Adrenal gland (tissue), 12 donors: ENCODE data around the gene CLEC14A. TPM values are rescaled to one million over a fixed set of nuclear protein-coding genes. Genes with fewer than 3 reads are reported as not detected.

Experiments
- DNase-seq, 7 donors: peaks; one replicate each; pipeline ENCODE4 v3.0.0-alpha.2; 2019 to 2020
- H3K27ac ChIP-seq, 5 donors: fragments of 200-600 bp; sonication (generic) in 4 of 5; 1 replicate in 3 of 5; 2 replicates in 2 of 5; pipeline versions ENCODE4 v1.5.1 to v1.8.0; 2016 to 2020; ENCODE audit warnings: mild to moderate bottlenecking in 1 of 5
- H3K27me3 ChIP-seq: fragments of 200-600 bp; 2 replicates; pipeline ENCODE4 v1.8.0; 2021
- H3K36me3 ChIP-seq, 2 donors: fragments of 200-600 bp; replicated peaks in 1 of 2; 1 replicate in 1 of 2; 2 replicates in 1 of 2; pipeline versions ENCODE4 v1.5.1 to v1.8.0; 2018 to 2022
- H3K4me1 ChIP-seq, 2 donors: fragments of 200-600 bp; replicated peaks in 1 of 2; 1 replicate in 1 of 2; 2 replicates in 1 of 2; pipeline versions ENCODE4 v1.5.1 to v1.8.0; 2018 to 2021
- H3K4me3 ChIP-seq, 4 donors: fragments of 200-600 bp; sonication (generic) in 3 of 4; one replicate each; pipeline ENCODE4 v1.5.1; 2016 to 2018
- H3K9me3 ChIP-seq, 3 donors: fragments of 200-600 bp; sonication (generic) in 1 of 3; replicated peaks in 1 of 3; 1 replicate in 2 of 3; 2 replicates in 1 of 3; pipeline versions ENCODE4 v1.5.1 to v1.8.0; 2016 to 2021
- POLR2A ChIP-seq, 2 donors: fragments of 450-650 bp; IDR thresholded peaks; one replicate each; pipeline ENCODE4 v1.6.1; 2017; ENCODE audit warnings: antibody characterized with exemption in 2 of 2, mild to moderate bottlenecking in 2 of 2, moderate library complexity in 1 of 2
- WGBS, 4 donors: extraction: QIAGEN DNeasy Blood & Tissue Kit in 2 of 4; methylation state at CpG; one replicate each; pipeline versions ENCODE4 v1.1.5 to v1.1.7; 2013 to 2017; 5-methylcytosine and 5-hydroxymethylcytosine counted together
- intact Hi-C, 2 donors: fragments of 100-400 bp; cut with DNase I; formaldehyde crosslinking; loops; one replicate each; pipeline versions ENCODE4 v1.14.1 to v1.15.0; 2022 to 2023
- polyA plus RNA-seq, 3 donors: library from polyadenylated mRNA; stranded (reverse); fragments of 200-250 nt in 2 of 3; fragments of 350-450 nt in 1 of 3; fragmentation: Illumina TruSeq in 1 of 3; extraction: RNeasy Lipid Tissue Mini Kit (QIAGEN cat#74804) in 1 of 3; gene quantifications; one replicate each; pipeline ENCODE4 v1.2.3, GENCODE V29; 2013 to 2014
- total RNA-seq, 9 donors: library from RNA; depleted of rRNA in 4 of 9; stranded (reverse); fragments of >200 nt in 4 of 9; fragments of 120-200 nt in 1 of 9; fragmentation: NEBNext Ultra II Directional in 1 of 9; extraction: Animal tissue kit (Norgen Biotek cat#: 25700) in 1 of 9; gene quantifications; one replicate each; pipeline versions ENCODE4 v1.1.0 to v1.2.4, GENCODE V29; 2013 to 2023
- TF ChIP-seq, protein P1 (sequence below), 6 experiments: fragments of 450-650 bp in 4 of 6; fragments of 200-600 bp in 2 of 6; sonication (generic) in 1 of 6; IDR thresholded peaks; 1 replicate in 5 of 6; 2 replicates in 1 of 6; pipeline versions ENCODE4 v1.5.1 to v1.8.0; 2016 to 2021; ENCODE audit warnings: antibody characterized with exemption in 6 of 6, mild to moderate bottlenecking in 2 of 6, moderate library complexity in 1 of 6
- donor health status: healthy with polysubstance abuse.
- donor health status: Bipolar disorder and iron deficiency.
- donor health status: DM: yes; HTN: yes; CAD: no.
- donor health status: DM: no; HTN: no; CAD: no.
- donor health status: DM: no; HTN: no; CAD: no.
- donor health status: DM: yes; HTN: yes; CAD: no.

CLEC14A gene
- total and polyA plus RNA-seq, 12 donors: 4.0 to 26.1 (median 17.5) TPM

DNA sequence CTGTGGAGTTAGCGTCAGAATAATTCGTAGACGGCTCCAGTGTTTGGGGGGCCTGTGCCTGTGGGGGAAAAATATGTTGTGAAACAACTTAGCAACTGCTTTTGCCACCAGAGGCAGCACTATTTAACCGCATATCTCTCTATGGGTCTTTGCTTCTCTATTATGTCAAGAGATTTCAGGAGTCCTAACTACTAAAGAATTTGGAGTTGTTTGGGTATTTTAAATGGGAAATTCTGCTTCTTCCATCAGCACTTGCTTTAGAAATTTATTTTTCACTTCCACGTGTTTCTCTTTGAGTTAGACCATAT is 594 bp upstream of the CLEC14A start:
- Histone ChIP-seq H3K36me3 (no peaks in the 10 kb centered on the region), H3K4me1 (no peaks in the 10 kb centered on the region), H3K4me3 (no peak overlapping the region), H3K9me3 (no peaks in the 10 kb centered on the region), H3K27ac (peak overlapping the region in 1 of 5 donors; percentile 74), H3K27me3 (peaks cover 11% of the 10 kb centered on the region)
- DNase-seq: peak in 2 of 7 donors; percentile 22 to 23
- no peak for TF ChIP-seq POLR2A (IDR thresholded peaks at IDR 0.05)
- TF ChIP-seq, protein P1, sequence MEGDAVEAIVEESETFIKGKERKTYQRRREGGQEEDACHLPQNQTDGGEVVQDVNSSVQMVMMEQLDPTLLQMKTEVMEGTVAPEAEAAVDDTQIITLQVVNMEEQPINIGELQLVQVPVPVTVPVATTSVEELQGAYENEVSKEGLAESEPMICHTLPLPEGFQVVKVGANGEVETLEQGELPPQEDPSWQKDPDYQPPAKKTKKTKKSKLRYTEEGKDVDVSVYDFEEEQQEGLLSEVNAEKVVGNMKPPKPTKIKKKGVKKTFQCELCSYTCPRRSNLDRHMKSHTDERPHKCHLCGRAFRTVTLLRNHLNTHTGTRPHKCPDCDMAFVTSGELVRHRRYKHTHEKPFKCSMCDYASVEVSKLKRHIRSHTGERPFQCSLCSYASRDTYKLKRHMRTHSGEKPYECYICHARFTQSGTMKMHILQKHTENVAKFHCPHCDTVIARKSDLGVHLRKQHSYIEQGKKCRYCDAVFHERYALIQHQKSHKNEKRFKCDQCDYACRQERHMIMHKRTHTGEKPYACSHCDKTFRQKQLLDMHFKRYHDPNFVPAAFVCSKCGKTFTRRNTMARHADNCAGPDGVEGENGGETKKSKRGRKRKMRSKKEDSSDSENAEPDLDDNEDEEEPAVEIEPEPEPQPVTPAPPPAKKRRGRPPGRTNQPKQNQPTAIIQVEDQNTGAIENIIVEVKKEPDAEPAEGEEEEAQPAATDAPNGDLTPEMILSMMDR (IDR thresholded peaks at IDR 0.05): peak in 2 of 6 experiments; percentile 14 to 19
- WGBS, 4 donors: 48 to 64% (median 56%) methylated on average over 5 of the region's 5 CpGs
- intact Hi-C loops: no loop called here

DNA sequence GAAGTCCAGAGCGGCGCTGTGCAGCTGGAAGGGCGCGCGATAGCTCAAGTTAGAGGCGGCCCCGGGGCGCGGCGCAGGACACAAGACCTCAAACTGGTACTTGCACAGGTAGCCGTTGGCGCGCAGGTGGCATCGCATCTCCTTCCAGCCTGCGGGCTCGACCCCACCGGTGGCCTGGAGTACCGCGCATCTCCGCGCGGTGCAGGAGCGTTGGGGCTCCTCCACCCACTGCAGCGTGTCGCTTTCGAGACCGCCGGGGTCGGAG is 553 bp downstream of the CLEC14A start:
- Histone ChIP-seq H3K27me3 (peaks cover 11% of the 10 kb centered on the region), H3K27ac (peak overlapping the region in 3 of 5 donors; percentile 12 to 74 (median 47)), H3K4me3 (peak overlapping the region in 1 of 4 donors; percentile 39), H3K4me1 (no peaks in the 10 kb centered on the region), H3K36me3 (no peaks in the 10 kb centered on the region), H3K9me3 (no peaks in the 10 kb centered on the region)
- TF ChIP-seq, protein P1 (IDR thresholded peaks at IDR 0.05): no peak
- no peak for TF ChIP-seq POLR2A (IDR thresholded peaks at IDR 0.05)
- no peak for DNase-seq
- 1 to 2% (median 2%) methylated on average over 10 to 29 of the region's 29 CpGs; no CpG with 5 or more reads in 1 of the 4 donors for WGBS, 4 donors
- intact Hi-C loops: no loop called here

DNA sequence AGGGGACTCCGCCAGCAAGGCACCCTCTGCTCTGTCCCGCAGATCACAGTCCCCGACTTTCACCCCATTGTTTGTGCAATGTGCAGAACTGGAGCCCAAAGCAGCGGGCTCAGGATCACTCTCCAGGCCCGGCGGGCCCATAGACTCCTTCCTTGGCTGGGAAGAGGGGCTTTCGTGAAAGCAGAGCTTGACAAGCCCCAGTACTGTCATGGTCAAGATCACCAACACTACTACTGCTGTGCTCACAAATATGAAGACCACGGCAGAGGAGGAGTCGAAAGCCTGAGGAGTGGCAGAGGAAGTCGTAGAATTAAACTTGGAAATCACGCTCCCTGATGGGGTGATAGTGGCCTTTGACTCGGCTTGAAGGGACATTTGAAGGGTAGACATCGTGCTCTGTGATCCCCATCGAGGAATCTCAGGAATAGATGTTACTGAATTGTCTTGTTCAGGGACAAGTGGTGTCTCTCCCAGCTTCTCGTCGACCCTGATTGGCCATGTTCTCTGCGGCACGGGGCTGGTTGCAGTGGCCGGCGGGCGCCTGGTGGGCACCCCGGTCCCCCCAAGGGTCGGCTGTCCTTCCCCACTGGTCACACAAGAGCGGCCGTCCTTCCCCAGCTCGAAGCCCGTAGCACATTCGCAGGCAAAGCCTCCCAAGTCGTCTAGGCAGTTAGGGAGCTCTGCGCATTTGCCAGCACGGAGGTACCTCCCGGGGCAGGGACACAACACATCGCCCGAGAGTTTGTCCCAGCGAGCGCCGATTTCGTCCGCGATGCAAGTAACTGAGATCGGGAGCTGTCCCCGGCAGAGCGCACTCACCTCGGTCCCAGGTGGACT is 1.1 kb downstream of the CLEC14A start:
- intact Hi-C loops: no loop called here
- H3K36me3 ChIP-seq: no peaks in the 10 kb centered on the region
- WGBS, 4 donors: 17 to 58% (median 22%) methylated on average over 11 to 44 of the region's 44 CpGs

DNA sequence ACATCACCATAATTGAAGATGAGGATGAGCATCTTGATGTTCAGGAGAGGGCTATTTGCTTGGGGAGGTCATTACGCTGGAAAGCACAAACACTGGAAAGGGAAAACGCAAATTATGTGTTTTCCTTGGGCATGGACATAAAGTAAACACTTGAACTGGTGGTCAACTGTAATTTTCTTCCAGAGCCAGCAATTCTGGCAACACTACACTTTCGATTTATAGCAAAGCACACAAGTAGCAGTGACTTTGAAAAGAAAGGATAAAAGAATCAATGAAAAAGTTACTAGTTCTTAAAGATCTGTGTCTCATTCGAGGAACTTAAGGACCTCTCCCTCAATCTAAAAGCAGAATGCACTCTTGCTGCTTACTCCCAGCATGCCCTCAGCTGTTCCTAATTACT is 2.2 kb downstream of the CLEC14A start:
- no peak for DNase-seq
- TF ChIP-seq, protein P1 (IDR thresholded peaks at IDR 0.05): no peak
- TF ChIP-seq POLR2A (IDR thresholded peaks at IDR 0.05): no peak
- no peaks in the 10 kb centered on the region for H3K36me3 ChIP-seq
- H3K4me1 ChIP-seq: no peaks in the 10 kb centered on the region
- WGBS, 4 donors: 54 to 68% (median 64%) methylated on average over 4 of the region's 4 CpGs
- H3K27ac ChIP-seq: no peak overlapping the region
- intact Hi-C loops: no loop called here
- no peaks in the 10 kb centered on the region for H3K9me3 ChIP-seq
- peak overlapping the region in 1 of 4 donors; percentile 39 for H3K4me3 ChIP-seq
- H3K27me3 ChIP-seq: peaks cover 11% of the 10 kb centered on the region

More for the DNA sequence above, 1.1 kb downstream of the CLEC14A start:
- Histone ChIP-seq H3K27me3 (peaks cover 11% of the 10 kb centered on the region), H3K27ac (peak overlapping the region in 3 of 5 donors; percentile 12 to 74 (median 47)), H3K9me3 (no peaks in the 10 kb centered on the region), H3K4me3 (peak overlapping the region in 1 of 4 donors; percentile 39), H3K4me1 (no peaks in the 10 kb centered on the region)
- no peak for DNase-seq
- TF ChIP-seq, protein P1 (IDR thresholded peaks at IDR 0.05): no peak
- no peak for TF ChIP-seq POLR2A (IDR thresholded peaks at IDR 0.05)
